HepG2 (cell line): ENCODE results near the gene PDIA6. TPM values are rescaled to one million over a fixed set of nuclear protein-coding genes. Genes with fewer than 3 reads are reported as not detected.

ENCODE experiments used
- ATAC-seq: fragments of 200-7000 bp; cut with Tn5 transposase; 3 replicates; pipeline ENCODE4 v1.9.1; 2020; ENCODE audit warnings: mild to moderate bottlenecking, moderate library complexity
- BruUV-seq: library from RNA; stranded (reverse); fragments of 400-500 nt; replicated peaks from 2 replicates; lab custom pipeline; 2021; lab: Mats Ljungman, UMichigan
- CTCF ChIA-PET: fragments of 300-600 bp; formaldehyde crosslinking; extraction: SDS; loops from one replicate; lab custom pipeline; 2021; ENCODE audit warnings: low total read pairs, inconsistent platforms, low intra/inter-chr PET ratio; lab: Yijun Ruan, JAX
- POLR2A ChIA-PET: fragments of 350-600 bp; sonication (Branson Sonifier 250); formaldehyde crosslinking; loops from one replicate; lab custom pipeline; 2020; ENCODE audit warnings: antibody characterized with exemption, inconsistent platforms; lab: Yijun Ruan, JAX
- DNase-seq: peaks from one replicate; pipeline ENCODE4 v3.0.0-alpha.2; 2015; ENCODE audit warnings: low spot score
- FAIRE-seq: peaks from 3 replicates; lab custom pipeline; 2011; peaks lifted over from hg19 to GRCh38; lab: Jason Lieb, UNC
- H2AFZ ChIP-seq: one replicate; pipeline ENCODE4 v1.6.1; 2011; ENCODE audit warnings: low read length, inconsistent platforms
- H3K27ac ChIP-seq: fragments of 300-600 bp; 3 replicates; pipeline ENCODE4 v1.8.0; 2011; ENCODE audit warnings: mixed run types, mild to moderate bottlenecking, mixed read lengths, low read length, inconsistent platforms; ENCODE audit not compliant: insufficient read depth; ENCODE audit errors: extremely low read length
- H3K27me3 ChIP-seq, 2 experiments: fragments of 200-600 bp in 1 of 2; 2 replicates in 1 of 2; 3 replicates in 1 of 2; pipeline versions ENCODE4 v1.6.0 to v1.8.0; 2011; ENCODE audit warnings: low read length in 2 of 2, mild to moderate bottlenecking in 2 of 2, moderate library complexity in 2 of 2, inconsistent platforms in 1 of 2; ENCODE audit not compliant: insufficient read depth in 2 of 2, control insufficient read depth in 1 of 2
- H3K36me3 ChIP-seq, 2 experiments: fragments of 200-600 bp in 1 of 2; replicated peaks in 1 of 2; 2 replicates in 1 of 2; 3 replicates in 1 of 2; pipeline versions ENCODE4 v1.5.1 to v1.8.0; 2011; ENCODE audit warnings: low read length in 2 of 2, inconsistent platforms in 1 of 2; ENCODE audit not compliant: insufficient read depth in 2 of 2, control insufficient read depth in 1 of 2
- H3K4me1 ChIP-seq: 2 replicates; pipeline ENCODE4 v1.5.1; 2012; ENCODE audit warnings: low read length, inconsistent platforms; ENCODE audit not compliant: insufficient read depth
- H3K4me2 ChIP-seq: 2 replicates; pipeline ENCODE4 v1.6.0; 2011; ENCODE audit warnings: low read depth, low read length, inconsistent platforms
- H3K4me3 ChIP-seq, 3 experiments: fragments of 200-600 bp in 1 of 3; sonication (generic), shearing (Covaris generic) in 1 of 3; replicated peaks in 1 of 3; 2 replicates each; pipeline ENCODE4 v1.5.1; 2011 to 2016; ENCODE audit warnings: low read length in 3 of 3, inconsistent platforms in 2 of 3, low read depth in 2 of 3, mild to moderate bottlenecking in 2 of 3, control low read depth in 1 of 3, mixed read lengths in 1 of 3; ENCODE audit not compliant: insufficient read depth in 1 of 3
- H3K79me2 ChIP-seq: one replicate; pipeline ENCODE4 v1.6.1; 2011; ENCODE audit warnings: low read length, inconsistent platforms; ENCODE audit not compliant: insufficient read depth
- H3K9ac ChIP-seq: 2 replicates; pipeline ENCODE4 v1.6.0; 2011; ENCODE audit warnings: mild to moderate bottlenecking, low read depth, low read length, inconsistent platforms; ENCODE audit not compliant: insufficient read depth
- H3K9me3 ChIP-seq: 2 replicates; pipeline ENCODE4 v1.5.1; 2012; ENCODE audit warnings: mild to moderate bottlenecking, low read length
- H4K20me1 ChIP-seq: 2 replicates; pipeline ENCODE4 v1.6.0; 2011; ENCODE audit warnings: inconsistent platforms, mild to moderate bottlenecking, low read length, moderate library complexity; ENCODE audit not compliant: insufficient read depth
- CBFB ChIP-seq: sonication (generic); formaldehyde crosslinking; IDR thresholded peaks from 2 replicates; pipeline ENCODE4 v1.4.0; 2020; ENCODE audit warnings: missing genetic modification reagents
- MXI1 ChIP-seq: IDR thresholded peaks from 3 replicates; pipeline ENCODE4 v1.6.1; 2012; ENCODE audit warnings: low read depth, low read length, inconsistent platforms, borderline replicate concordance
- NCOR1 ChIP-seq: fragments of 200-600 bp; sonication (generic); IDR thresholded peaks from 2 replicates; pipeline ENCODE4 v1.7.0; 2017; ENCODE audit warnings: antibody characterized with exemption, low read length, borderline replicate concordance
- PAWR ChIP-seq: sonication (generic); formaldehyde crosslinking; IDR thresholded peaks from 2 replicates; pipeline ENCODE4 v1.4.0; 2020; ENCODE audit warnings: missing genetic modification reagents, mild to moderate bottlenecking, borderline replicate concordance
- SOX13 ChIP-seq, 3 experiments: fragments of 450-650 bp in 1 of 3; sonication (generic) in 1 of 3; formaldehyde crosslinking in 1 of 3; IDR thresholded peaks in 2 of 3; conservative IDR thresholded peaks in 1 of 3; 2 replicates each; pipeline versions ENCODE4 v1.5.0 to v1.6.1; 2016 to 2020; ENCODE audit warnings: antibody characterized with exemption in 1 of 3, mild to moderate bottlenecking in 1 of 3, missing compliant biosample characterization in 1 of 3, missing genetic modification reagents in 1 of 3, moderate library complexity in 1 of 3
- ZFP37 ChIP-seq: sonication (generic); formaldehyde crosslinking; IDR thresholded peaks from 2 replicates; pipeline ENCODE4 v1.4.0; 2020; ENCODE audit warnings: missing genetic modification reagents, borderline replicate concordance
- ZMAT3 ChIP-seq: sonication (generic); formaldehyde crosslinking; conservative IDR thresholded peaks from 2 replicates; pipeline ENCODE4 v1.7.0; 2021; ENCODE audit warnings: missing genetic modification reagents
- ZNF572 ChIP-seq: sonication (generic); formaldehyde crosslinking; IDR thresholded peaks from 2 replicates; pipeline ENCODE4 v1.5.1; 2020; ENCODE audit warnings: mild to moderate bottlenecking, missing genetic modification reagents
- WGBS: methylation state at CpG from one replicate; pipeline ENCODE4 v1.1.6; 2017; ENCODE audit warnings: low lambda C conversion rate; 5-methylcytosine and 5-hydroxymethylcytosine counted together
- in situ Hi-C: cut with HindIII; loops from 2 replicates; pipeline ENCODE4 v1.10.0; 2017; ENCODE audit warnings: low pct_unique_long_range_greater_than_20kb; ENCODE audit not compliant: extremely low pct_ligation_motif_present
- intact Hi-C: fragments of 100-400 bp; cut with micrococcal nuclease; formaldehyde crosslinking; loops from one replicate; pipeline ENCODE4 v1.10.0; 2022; ENCODE audit not compliant: unreplicated experiment
- polyA plus RNA-seq, 8 experiments: library from polyadenylated mRNA; depleted of rRNA in 3 of 8; stranded (reverse) in 7 of 8; unstranded in 1 of 8; fragments of >200 nt; fragmentation: Illumina TruSeq in 4 of 8; extraction: Trizol in 4 of 8; gene quantifications; 2 replicates each; pipeline versions ENCODE4 v1.2.1 to v1.2.3, GENCODE V29; 2011 to 2016; ENCODE audit warnings: low read depth in 4 of 8, missing spikeins in 1 of 8, mixed read lengths in 1 of 8; ENCODE audit not compliant: insufficient read depth in 1 of 8
- total RNA-seq, 5 experiments: library from RNA; depleted of rRNA; stranded (reverse); fragments of >200 nt; fragmentation: Illumina TruSeq; extraction: Trizol; gene quantifications; 2 replicates each; pipeline ENCODE4 v1.2.3, GENCODE V29; 2016; ENCODE audit warnings: low read depth in 1 of 5
- TF ChIP-seq, protein P1 (sequence below), 2 experiments: fragments of 450-650 bp in 1 of 2; sonication (generic) in 1 of 2; formaldehyde crosslinking in 1 of 2; IDR thresholded peaks; 2 replicates each; pipeline versions ENCODE4 v1.6.1 to v1.8.0; 2016 to 2022; ENCODE audit warnings: antibody characterized with exemption in 1 of 2, mild to moderate bottlenecking in 1 of 2, missing genetic modification reagents in 1 of 2
- TF ChIP-seq, protein P2 (sequence below): IDR thresholded peaks from 2 replicates; pipeline ENCODE4 v1.6.1; 2016; ENCODE audit warnings: missing genetic modification reagents, missing compliant biosample characterization
- TF ChIP-seq, protein P3 (sequence below): sonication (generic); formaldehyde crosslinking; IDR thresholded peaks from 2 replicates; pipeline ENCODE4 v1.5.0; 2020; ENCODE audit warnings: missing genetic modification reagents

The PDIA6 gene
- total and polyA plus RNA-seq, 2 of the 13 experiments (the other 11 are each of a cell fraction or from before 2014, with no cell fraction given): 586 to 642 TPM

DNA sequence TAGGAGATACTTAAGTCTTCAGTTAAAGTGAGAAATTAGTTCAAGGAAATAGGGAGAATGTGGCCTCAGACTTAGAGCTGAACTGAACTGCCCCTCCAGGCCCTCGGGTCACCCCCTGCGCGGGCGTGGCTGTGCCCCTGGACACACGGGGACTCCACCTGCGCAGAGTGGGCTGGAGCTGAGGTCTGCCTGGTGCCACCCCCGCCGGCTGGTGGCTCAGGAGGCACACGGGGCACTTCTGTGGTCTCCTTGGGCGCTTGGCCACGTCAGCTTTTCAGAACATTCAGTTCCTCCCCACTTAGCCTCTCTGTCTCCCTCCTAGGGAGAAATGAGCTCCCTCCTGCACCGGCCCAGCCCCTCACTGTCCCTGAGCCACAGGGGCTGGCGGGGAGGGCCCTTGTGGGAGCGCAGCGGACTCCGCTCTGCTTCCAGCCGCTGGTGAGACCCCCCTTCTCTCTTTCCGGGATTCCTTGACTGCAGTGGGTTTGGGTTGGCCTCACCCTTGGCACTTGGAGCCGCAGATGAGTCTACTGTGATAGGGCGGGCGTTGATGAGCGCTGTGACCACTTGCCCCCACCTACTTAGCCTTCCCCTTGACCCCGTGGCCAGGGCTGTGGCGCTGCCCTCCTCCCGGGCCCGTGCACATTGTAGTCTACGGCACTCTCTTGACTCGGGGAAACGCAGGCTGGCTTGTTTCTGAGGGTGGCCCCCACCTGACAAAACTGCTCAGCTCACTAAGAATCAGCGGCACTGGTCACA, 18.2 kb upstream of the PDIA6 start:
- ATAC-seq: no peak
- no peak for DNase-seq
- 35% methylated on average over 30 of the region's 30 CpGs for WGBS
- no peaks in the 10 kb centered on the region for H3K79me2 ChIP-seq
- no peaks in the 10 kb centered on the region for H4K20me1 ChIP-seq
- no peak for FAIRE-seq
- no peaks in the 10 kb centered on the region for H3K9me3 ChIP-seq
- H3K4me1 ChIP-seq: no peaks in the 10 kb centered on the region
- H3K9ac ChIP-seq: no peak overlapping the region
- no TSS peak for BruUV-seq
- H3K36me3 ChIP-seq: no peaks in the 10 kb centered on the region
- POLR2A ChIA-PET: no interaction called here
- in situ Hi-C loops (no loop called here), intact Hi-C loops (no loop called here)
- H3K4me2 ChIP-seq: no peak overlapping the region
- no peak overlapping the region for H3K4me3 ChIP-seq
- CTCF ChIA-PET: no interaction called here
- H2AFZ ChIP-seq: no peak overlapping the region
- no peak overlapping the region for H3K27ac ChIP-seq
- H3K27me3 ChIP-seq: peaks cover 19 to 79% of the 10 kb centered on the region in 2 experiments
- TF ChIP-seq PAWR (CRISPR knock-in tag) (no peak), NCOR1 (no peak), ZMAT3 (no peak), ZNF572 (CRISPR knock-in tag) (no peak), CBFB (CRISPR knock-in tag) (no peak), SOX13 (IDR thresholded peaks at IDR 0.05) (no peak), SOX13 (CRISPR knock-in tag; conservative IDR thresholded peaks at IDR 0.05 in 1 of 2, IDR thresholded peaks at IDR 0.05 in 1 of 2) (no peak), ZFP37 (no peak), MXI1 (no peak)
- TF ChIP-seq, protein P1, sequence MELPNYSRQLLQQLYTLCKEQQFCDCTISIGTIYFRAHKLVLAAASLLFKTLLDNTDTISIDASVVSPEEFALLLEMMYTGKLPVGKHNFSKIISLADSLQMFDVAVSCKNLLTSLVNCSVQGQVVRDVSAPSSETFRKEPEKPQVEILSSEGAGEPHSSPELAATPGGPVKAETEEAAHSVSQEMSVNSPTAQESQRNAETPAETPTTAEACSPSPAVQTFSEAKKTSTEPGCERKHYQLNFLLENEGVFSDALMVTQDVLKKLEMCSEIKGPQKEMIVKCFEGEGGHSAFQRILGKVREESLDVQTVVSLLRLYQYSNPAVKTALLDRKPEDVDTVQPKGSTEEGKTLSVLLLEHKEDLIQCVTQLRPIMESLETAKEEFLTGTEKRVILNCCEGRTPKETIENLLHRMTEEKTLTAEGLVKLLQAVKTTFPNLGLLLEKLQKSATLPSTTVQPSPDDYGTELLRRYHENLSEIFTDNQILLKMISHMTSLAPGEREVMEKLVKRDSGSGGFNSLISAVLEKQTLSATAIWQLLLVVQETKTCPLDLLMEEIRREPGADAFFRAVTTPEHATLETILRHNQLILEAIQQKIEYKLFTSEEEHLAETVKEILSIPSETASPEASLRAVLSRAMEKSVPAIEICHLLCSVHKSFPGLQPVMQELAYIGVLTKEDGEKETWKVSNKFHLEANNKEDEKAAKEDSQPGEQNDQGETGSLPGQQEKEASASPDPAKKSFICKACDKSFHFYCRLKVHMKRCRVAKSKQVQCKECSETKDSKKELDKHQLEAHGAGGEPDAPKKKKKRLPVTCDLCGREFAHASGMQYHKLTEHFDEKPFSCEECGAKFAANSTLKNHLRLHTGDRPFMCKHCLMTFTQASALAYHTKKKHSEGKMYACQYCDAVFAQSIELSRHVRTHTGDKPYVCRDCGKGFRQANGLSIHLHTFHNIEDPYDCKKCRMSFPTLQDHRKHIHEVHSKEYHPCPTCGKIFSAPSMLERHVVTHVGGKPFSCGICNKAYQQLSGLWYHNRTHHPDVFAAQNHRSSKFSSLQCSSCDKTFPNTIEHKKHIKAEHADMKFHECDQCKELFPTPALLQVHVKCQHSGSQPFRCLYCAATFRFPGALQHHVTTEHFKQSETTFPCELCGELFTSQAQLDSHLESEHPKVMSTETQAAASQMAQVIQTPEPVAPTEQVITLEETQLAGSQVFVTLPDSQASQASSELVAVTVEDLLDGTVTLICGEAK (IDR thresholded peaks at IDR 0.05): no peak
- TF ChIP-seq, protein P1 (CRISPR knock-in tag; IDR thresholded peaks at IDR 0.05): no peak
- TF ChIP-seq, protein P2, sequence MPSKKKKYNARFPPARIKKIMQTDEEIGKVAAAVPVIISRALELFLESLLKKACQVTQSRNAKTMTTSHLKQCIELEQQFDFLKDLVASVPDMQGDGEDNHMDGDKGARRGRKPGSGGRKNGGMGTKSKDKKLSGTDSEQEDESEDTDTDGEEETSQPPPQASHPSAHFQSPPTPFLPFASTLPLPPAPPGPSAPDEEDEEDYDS (CRISPR knock-in tag): no peak
- TF ChIP-seq, protein P3, sequence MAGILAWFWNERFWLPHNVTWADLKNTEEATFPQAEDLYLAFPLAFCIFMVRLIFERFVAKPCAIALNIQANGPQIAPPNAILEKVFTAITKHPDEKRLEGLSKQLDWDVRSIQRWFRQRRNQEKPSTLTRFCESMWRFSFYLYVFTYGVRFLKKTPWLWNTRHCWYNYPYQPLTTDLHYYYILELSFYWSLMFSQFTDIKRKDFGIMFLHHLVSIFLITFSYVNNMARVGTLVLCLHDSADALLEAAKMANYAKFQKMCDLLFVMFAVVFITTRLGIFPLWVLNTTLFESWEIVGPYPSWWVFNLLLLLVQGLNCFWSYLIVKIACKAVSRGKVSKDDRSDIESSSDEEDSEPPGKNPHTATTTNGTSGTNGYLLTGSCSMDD (CRISPR knock-in tag): no peak
